Trophoblast cell (in vitro differentiated cells and primary cell): ENCODE data around the gene NPTN.

ENCODE experiments used
- DNase-seq, 2 donors: peaks; one replicate each; pipeline ENCODE4 v3.0.0-alpha.2; 2016
- H2AFZ ChIP-seq: 2 replicates; pipeline ENCODE4 v1.6.1; 2013; ENCODE audit warnings: low read length, moderate library complexity, mild to moderate bottlenecking; ENCODE audit not compliant: insufficient read depth, poor library complexity
- H2AK5ac ChIP-seq: 2 replicates; pipeline ENCODE4 v1.6.1; 2013; ENCODE audit warnings: mild to moderate bottlenecking, low read length
- H2BK120ac ChIP-seq: 2 replicates; pipeline ENCODE4 v1.6.1; 2013; ENCODE audit warnings: low read length, mild to moderate bottlenecking, moderate library complexity; ENCODE audit not compliant: insufficient read depth, poor library complexity
- H2BK12ac ChIP-seq: 2 replicates; pipeline ENCODE4 v1.6.1; 2013; ENCODE audit warnings: mild to moderate bottlenecking, low read length, moderate library complexity
- H2BK5ac ChIP-seq: 2 replicates; pipeline ENCODE4 v1.6.1; 2013; ENCODE audit warnings: low read length, low read depth, moderate library complexity, mild to moderate bottlenecking; ENCODE audit not compliant: poor library complexity
- H3K14ac ChIP-seq: 2 replicates; pipeline ENCODE4 v1.6.1; 2013; ENCODE audit warnings: mild to moderate bottlenecking, low read length
- H3K18ac ChIP-seq: 2 replicates; pipeline ENCODE4 v1.6.1; 2013; ENCODE audit warnings: mild to moderate bottlenecking, low read length
- H3K23ac ChIP-seq: 2 replicates; pipeline ENCODE4 v1.6.1; 2013; ENCODE audit warnings: low read length
- H3K27ac ChIP-seq: 2 replicates; pipeline ENCODE4 v1.5.1; 2013; ENCODE audit warnings: low read depth, mild to moderate bottlenecking, inconsistent platforms, low read length, moderate library complexity
- H3K27me3 ChIP-seq: 2 replicates; pipeline ENCODE4 v1.6.1; 2013; ENCODE audit warnings: inconsistent platforms, mild to moderate bottlenecking, low read length, moderate library complexity; ENCODE audit not compliant: insufficient read depth
- H3K36me3 ChIP-seq, 2 experiments: 1 replicate in 1 of 2; 2 replicates in 1 of 2; pipeline ENCODE4 v1.6.1; 2013; ENCODE audit warnings: low read length in 2 of 2, mild to moderate bottlenecking in 2 of 2, moderate library complexity in 1 of 2; ENCODE audit not compliant: insufficient read depth in 2 of 2, control insufficient read depth in 1 of 2
- H3K4ac ChIP-seq: 2 replicates; pipeline ENCODE4 v1.6.1; 2013; ENCODE audit warnings: low read depth, mild to moderate bottlenecking, low read length, moderate library complexity
- H3K4me1 ChIP-seq, 2 experiments: 1 replicate in 1 of 2; 2 replicates in 1 of 2; pipeline ENCODE4 v1.6.1; 2013; ENCODE audit warnings: low read length in 2 of 2, mild to moderate bottlenecking in 2 of 2, moderate library complexity in 1 of 2; ENCODE audit not compliant: insufficient read depth in 2 of 2, control insufficient read depth in 1 of 2
- H3K4me2 ChIP-seq: 2 replicates; pipeline ENCODE4 v1.6.1; 2013; ENCODE audit warnings: inconsistent platforms, mild to moderate bottlenecking, low read length, moderate library complexity
- H3K4me3 ChIP-seq: 2 replicates; pipeline ENCODE4 v1.5.1; 2013; ENCODE audit warnings: mild to moderate bottlenecking, low read depth, low read length, inconsistent platforms
- H3K79me1 ChIP-seq: one replicate; pipeline ENCODE4 v1.6.1; 2013; ENCODE audit warnings: low read length
- H3K79me2 ChIP-seq: 2 replicates; pipeline ENCODE4 v1.6.1; 2013; ENCODE audit warnings: low read length, mild to moderate bottlenecking; ENCODE audit not compliant: control insufficient read depth, insufficient read depth, poor library complexity
- H3K9ac ChIP-seq: 2 replicates; pipeline ENCODE4 v1.6.1; 2013; ENCODE audit warnings: mild to moderate bottlenecking, low read length
- H3K9me3 ChIP-seq: 2 replicates; pipeline ENCODE4 v1.6.1; 2013; ENCODE audit warnings: low read depth, mild to moderate bottlenecking, control low read depth, inconsistent platforms, low read length; ENCODE audit not compliant: insufficient read depth
- H4K12ac ChIP-seq: 2 replicates; pipeline ENCODE4 v1.6.1; 2013; ENCODE audit warnings: low read depth, mild to moderate bottlenecking, low read length, moderate library complexity
- H4K8ac ChIP-seq: 2 replicates; pipeline ENCODE4 v1.6.1; 2013; ENCODE audit warnings: low read depth, mild to moderate bottlenecking, low read length, moderate library complexity
- H4K91ac ChIP-seq: one replicate; pipeline ENCODE4 v1.6.1; 2013; ENCODE audit warnings: low read depth, mild to moderate bottlenecking, low read length, moderate library complexity
- WGBS: extraction: QIAGEN DNeasy Blood & Tissue Kit; methylation state at CpG from one replicate; pipeline ENCODE4 v1.1.7; 2013; ENCODE audit warnings: missing lambda C conversion rate; ENCODE audit not compliant: insufficient read length, insufficient coverage; ENCODE audit errors: extremely low coverage; 5-methylcytosine and 5-hydroxymethylcytosine counted together

Gene NPTN

DNA sequence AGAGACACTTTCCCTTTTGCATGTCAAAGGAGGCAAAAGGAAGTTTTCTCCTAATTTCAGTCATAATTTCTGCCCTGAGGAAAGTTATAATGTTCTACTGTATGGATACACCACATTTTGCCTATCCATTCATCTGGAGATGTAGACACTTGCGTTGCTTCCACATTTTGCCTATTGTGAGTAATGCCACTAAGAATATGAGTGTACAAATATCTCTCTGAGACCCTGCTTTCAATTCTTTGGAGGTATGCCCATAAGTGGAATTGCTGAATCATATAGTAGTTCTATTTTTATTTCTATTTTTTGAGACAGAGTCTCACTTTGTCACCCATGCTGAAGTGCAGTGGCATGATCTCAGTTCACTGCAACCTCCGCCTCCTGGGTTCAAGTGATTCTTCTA is 47.4 kb upstream of the NPTN start:
- peaks cover 14% of the 10 kb centered on the region for H3K79me1 ChIP-seq
- no peak overlapping the region for H4K12ac ChIP-seq
- no peak overlapping the region for H3K23ac ChIP-seq
- no peaks in the 10 kb centered on the region for H3K9me3 ChIP-seq
- H3K9ac ChIP-seq, result no peak overlapping the region
- H2BK12ac ChIP-seq, result no peak overlapping the region
- H4K91ac ChIP-seq, result no peak overlapping the region
- H3K14ac ChIP-seq, result no peak overlapping the region
- H3K4me2 ChIP-seq, result no peak overlapping the region
- H4K8ac ChIP-seq, result no peak overlapping the region
- H3K27me3 ChIP-seq, result no peaks in the 10 kb centered on the region
- no peak for DNase-seq
- H3K36me3 ChIP-seq, result no peaks in the 10 kb centered on the region
- WGBS, result no CpG with 5 or more reads among the region's 2 CpGs
- no peak overlapping the region for H3K4me3 ChIP-seq
- H3K79me2 ChIP-seq, result peaks cover 9% of the 10 kb centered on the region
- H3K27ac ChIP-seq, result no peak overlapping the region
- H3K18ac ChIP-seq, result no peak overlapping the region
- no peak overlapping the region for H3K4ac ChIP-seq
- H3K4me1 ChIP-seq, result peaks cover under 1 to 5% of the 10 kb centered on the region in 2 experiments
- H2AFZ ChIP-seq, result no peak overlapping the region
- H2BK120ac ChIP-seq, result no peak overlapping the region
- H2AK5ac ChIP-seq, result no peak overlapping the region
- H2BK5ac ChIP-seq, result no peak overlapping the region

DNA sequence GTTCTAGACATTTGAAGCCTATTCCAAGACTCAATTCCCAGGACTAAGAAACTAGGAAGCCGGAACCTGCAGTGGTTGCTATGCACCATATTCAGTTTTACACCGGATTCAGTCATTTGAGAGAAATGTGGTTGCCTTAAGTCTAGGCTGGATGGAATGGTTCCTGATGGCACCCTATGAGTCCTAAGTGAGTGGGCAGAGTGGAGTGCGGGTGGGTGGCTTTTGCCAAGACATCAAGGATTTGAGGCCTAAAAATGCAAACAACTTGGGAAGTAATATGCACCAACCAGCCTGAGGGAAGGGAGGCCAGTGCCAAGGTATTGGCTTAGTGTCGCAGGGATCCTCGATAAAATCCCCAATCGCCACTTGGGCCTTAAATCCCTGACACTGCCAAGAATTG is 46.8 kb upstream of the NPTN start:
- Histone ChIP-seq H2AK5ac (no peak overlapping the region), H3K4me3 (no peak overlapping the region), H4K8ac (no peak overlapping the region), H3K23ac (no peak overlapping the region), H4K91ac (no peak overlapping the region), H3K18ac (no peak overlapping the region), H2BK12ac (no peak overlapping the region), H3K4me2 (no peak overlapping the region), H2AFZ (no peak overlapping the region), H4K12ac (no peak overlapping the region), H3K79me2 (peaks cover 8% of the 10 kb centered on the region), H3K27ac (no peak overlapping the region), H2BK120ac (no peak overlapping the region), H3K4me1 (peaks cover 0 to 4% of the 10 kb centered on the region in 2 experiments), H3K9me3 (no peaks in the 10 kb centered on the region), H3K14ac (no peak overlapping the region), H3K79me1 (peaks cover 12% of the 10 kb centered on the region), H3K36me3 (no peaks in the 10 kb centered on the region), H3K4ac (no peak overlapping the region), H3K9ac (no peak overlapping the region), H3K27me3 (no peaks in the 10 kb centered on the region), H2BK5ac (no peak overlapping the region)
- DNase-seq, result no peak
- no CpG with 5 or more reads among the region's 6 CpGs for WGBS

DNA sequence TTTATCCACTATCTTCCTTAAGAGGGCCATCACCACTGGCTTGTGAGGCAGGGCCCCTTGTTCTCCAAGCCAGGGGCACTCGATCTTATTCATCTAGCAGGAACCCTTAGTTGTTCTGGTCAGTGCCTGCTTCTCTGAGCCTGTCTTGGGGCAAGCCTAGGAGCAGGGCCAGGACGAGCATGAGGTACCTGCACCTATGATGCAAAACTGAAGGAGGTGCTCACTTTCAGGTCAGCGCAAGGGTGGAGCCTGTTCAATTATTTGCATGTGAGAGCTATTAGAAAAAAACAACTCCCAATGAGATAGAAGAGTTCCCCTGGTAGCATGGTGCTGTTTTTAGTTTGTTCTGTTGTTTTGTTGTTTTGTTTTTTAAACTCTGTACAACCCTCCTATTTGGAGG is 46.0 kb upstream of the NPTN start:
- no peak overlapping the region for H3K4ac ChIP-seq
- no peaks in the 10 kb centered on the region for H3K9me3 ChIP-seq
- DNase-seq, result no peak
- H2BK12ac ChIP-seq, result no peak overlapping the region
- no peak overlapping the region for H3K18ac ChIP-seq
- no peak overlapping the region for H4K8ac ChIP-seq
- no peak overlapping the region for H3K4me2 ChIP-seq
- peaks cover 5% of the 10 kb centered on the region for H3K79me1 ChIP-seq
- H3K9ac ChIP-seq, result no peak overlapping the region
- no peak overlapping the region for H3K23ac ChIP-seq
- H2AK5ac ChIP-seq, result no peak overlapping the region
- no peaks in the 10 kb centered on the region for H3K36me3 ChIP-seq
- no peaks in the 10 kb centered on the region for H3K79me2 ChIP-seq
- WGBS, result no CpG with 5 or more reads among the region's 3 CpGs
- no peak overlapping the region for H2BK120ac ChIP-seq
- H3K27ac ChIP-seq, result no peak overlapping the region
- no peaks in the 10 kb centered on the region for H3K27me3 ChIP-seq
- H3K4me1 ChIP-seq, result peaks cover 0 to 4% of the 10 kb centered on the region in 2 experiments
- no peak overlapping the region for H3K14ac ChIP-seq
- no peak overlapping the region for H4K12ac ChIP-seq
- H3K4me3 ChIP-seq, result no peak overlapping the region
- H4K91ac ChIP-seq, result no peak overlapping the region
- no peak overlapping the region for H2AFZ ChIP-seq
- H2BK5ac ChIP-seq, result no peak overlapping the region

DNA sequence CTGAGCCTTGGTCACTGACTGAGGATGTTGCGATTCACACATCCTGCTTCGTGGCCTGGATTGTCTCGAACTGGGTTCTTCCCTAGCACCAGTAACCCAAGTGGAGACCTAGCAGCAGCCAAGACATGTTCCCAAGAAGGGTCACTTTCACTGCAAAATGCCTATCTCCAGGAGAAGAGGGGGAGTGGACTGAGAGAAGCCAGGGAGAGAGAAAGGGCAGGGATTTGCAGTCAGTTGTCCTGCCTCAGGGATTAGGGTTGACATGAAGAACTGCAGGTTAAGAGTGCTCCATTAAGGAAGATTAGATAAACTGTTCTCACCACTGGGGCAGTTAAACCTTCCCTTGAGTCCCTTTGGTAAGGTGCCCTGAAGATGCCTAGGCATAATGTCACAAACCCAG is 45.3 kb upstream of the NPTN start:
- H3K18ac ChIP-seq, result no peak overlapping the region
- H3K14ac ChIP-seq, result no peak overlapping the region
- no peak overlapping the region for H3K4me3 ChIP-seq
- WGBS, result no CpG with 5 or more reads among the region's 3 CpGs
- H3K79me2 ChIP-seq, result no peaks in the 10 kb centered on the region
- no peak overlapping the region for H2BK12ac ChIP-seq
- no peaks in the 10 kb centered on the region for H3K36me3 ChIP-seq
- no peak for DNase-seq
- peaks cover under 1% of the 10 kb centered on the region for H3K79me1 ChIP-seq
- no peaks in the 10 kb centered on the region for H3K27me3 ChIP-seq
- no peak overlapping the region for H2AFZ ChIP-seq
- H3K9ac ChIP-seq, result no peak overlapping the region
- H4K12ac ChIP-seq, result no peak overlapping the region
- H2AK5ac ChIP-seq, result no peak overlapping the region
- H3K23ac ChIP-seq, result no peak overlapping the region
- H3K9me3 ChIP-seq, result no peaks in the 10 kb centered on the region
- no peak overlapping the region for H3K27ac ChIP-seq
- peaks cover 0 to under 1% of the 10 kb centered on the region in 2 experiments for H3K4me1 ChIP-seq
- H3K4ac ChIP-seq, result no peak overlapping the region
- no peak overlapping the region for H2BK120ac ChIP-seq
- no peak overlapping the region for H2BK5ac ChIP-seq
- no peak overlapping the region for H3K4me2 ChIP-seq
- no peak overlapping the region for H4K91ac ChIP-seq
- H4K8ac ChIP-seq, result no peak overlapping the region
